Endodermal cell (in vitro differentiated cells): ENCODE measurements around the gene TMSB4X. TPM values are rescaled to one million over a fixed set of nuclear protein-coding genes. Genes with fewer than 3 reads are reported as not detected.

ENCODE experiments used
- DNase-seq: peaks from one replicate; pipeline ENCODE4 v3.0.0-alpha.2; 2017
- H3K27ac ChIP-seq: 2 replicates; pipeline ENCODE4 v1.5.1; 2013; ENCODE audit warnings: mild to moderate bottlenecking, low read depth, low read length, moderate library complexity
- H3K27me3 ChIP-seq: 2 replicates; pipeline ENCODE4 v1.6.1; 2013; ENCODE audit warnings: mild to moderate bottlenecking, low read length, moderate library complexity; ENCODE audit not compliant: insufficient read depth, control insufficient read depth, poor library complexity, severe bottlenecking
- H3K36me3 ChIP-seq: 2 replicates; pipeline ENCODE4 v1.7.0; 2013; ENCODE audit warnings: mild to moderate bottlenecking, low read length, moderate library complexity; ENCODE audit not compliant: control insufficient read depth, insufficient read depth
- H3K4me1 ChIP-seq: one replicate; pipeline ENCODE4 v1.7.0; 2013; ENCODE audit warnings: low read length; ENCODE audit not compliant: control insufficient read depth, insufficient read depth
- H3K4me3 ChIP-seq: 2 replicates; pipeline ENCODE4 v1.5.1; 2013; ENCODE audit warnings: mild to moderate bottlenecking, low read length, moderate library complexity
- H3K9ac ChIP-seq: 2 replicates; pipeline ENCODE4 v1.6.1; 2013; ENCODE audit warnings: mild to moderate bottlenecking, low read length, moderate library complexity; ENCODE audit not compliant: poor library complexity, severe bottlenecking; ENCODE audit errors: extremely low read depth
- H3K9me3 ChIP-seq: 2 replicates; pipeline ENCODE4 v1.6.1; 2013; ENCODE audit warnings: mild to moderate bottlenecking, low read length, moderate library complexity; ENCODE audit not compliant: control insufficient read depth
- H3K27ac Mint-ChIP-seq: 2 replicates; pipeline ENCODE4 v1.8.0; 2020; ENCODE audit warnings: mixed read lengths
- H3K27me3 Mint-ChIP-seq: 2 replicates; pipeline ENCODE4 v1.8.0; 2021; ENCODE audit warnings: mild to moderate bottlenecking, mixed read lengths; ENCODE audit not compliant: insufficient read depth
- H3K36me3 Mint-ChIP-seq: 2 replicates; pipeline ENCODE4 v1.8.0; 2020; ENCODE audit warnings: low read depth, mixed read lengths
- H3K4me1 Mint-ChIP-seq: 2 replicates; pipeline ENCODE4 v1.8.0; 2020; ENCODE audit warnings: mixed read lengths
- H3K4me3 Mint-ChIP-seq: 2 replicates; pipeline ENCODE4 v1.8.0; 2020; ENCODE audit warnings: mild to moderate bottlenecking, moderate library complexity, mixed read lengths
- H3K9me3 Mint-ChIP-seq: 2 replicates; pipeline ENCODE4 v1.8.0; 2020; ENCODE audit warnings: mild to moderate bottlenecking, mixed read lengths
- CTCF ChIP-seq: fragments of 200-600 bp; sonication (generic); conservative IDR thresholded peaks from 2 replicates; pipeline ENCODE4 v1.5.0; 2021; ENCODE audit warnings: antibody characterized with exemption, mild to moderate bottlenecking
- WGBS, 2 experiments: methylation state at CpG; one replicate each; pipeline versions ENCODE4 v1.1.5 to v1.1.7; 2013; ENCODE audit warnings: missing lambda C conversion rate in 2 of 2, mixed read lengths in 1 of 2; ENCODE audit not compliant: insufficient coverage in 1 of 2, insufficient read length in 1 of 2; 5-methylcytosine and 5-hydroxymethylcytosine counted together
- total RNA-seq, 2 donors: library from RNA; stranded (reverse); fragmentation: NEBNext Ultra II Directional in 1 of 2; extraction: Animal tissue kit (Norgen Biotek cat#: 25700) in 1 of 2; gene quantifications; 2 replicates in 1 of 2; 3 replicates in 1 of 2; pipeline ENCODE4 v1.2.1, GENCODE V29; 2021

The TMSB4X gene
- total RNA-seq, 2 donors from 2014 or later: 1,539 to 2,456 TPM

DNA sequence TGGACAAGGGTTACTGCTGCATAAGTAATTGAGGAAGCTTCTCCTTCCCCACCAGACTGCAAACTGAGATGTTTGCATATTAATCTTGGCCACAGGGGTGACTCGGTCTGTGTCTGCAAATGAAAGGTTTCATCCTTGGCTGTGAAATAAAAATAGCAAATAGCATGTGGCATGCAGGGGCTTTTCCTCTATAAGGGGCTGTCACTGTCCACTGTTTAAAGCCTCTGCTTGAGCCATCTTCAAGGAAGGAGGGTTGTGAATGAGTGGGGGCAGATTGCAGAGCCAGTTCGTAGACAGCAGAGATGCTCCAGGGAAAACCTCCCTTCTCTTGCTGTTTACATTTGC is 33.3 kb downstream of the TMSB4X start:
- H3K27ac Mint-ChIP-seq: no peak overlapping the region
- 69% methylated on average over 2 of the region's 2 CpGs; no CpG with 5 or more reads in 1 of the 2 experiments for WGBS, 2 experiments

GRCh38 chrX:13008851-13009250 is 33.9 kb downstream of the TMSB4X start:
- 92 to 100% methylated on average over 1 to 2 of the region's 3 CpGs for WGBS, 2 experiments
- TF ChIP-seq CTCF: no peak

More for the DNA sequence above, 33.3 kb downstream of the TMSB4X start:
- Mint-ChIP-seq H3K36me3 (no peaks in the 10 kb centered on the region), H3K27me3 (no peaks in the 10 kb centered on the region), H3K9me3 (peaks cover 51% of the 10 kb centered on the region), H3K4me1 (peaks cover 10% of the 10 kb centered on the region), H3K4me3 (no peak overlapping the region)
- H3K27ac ChIP-seq: no peak overlapping the region
- no peak for DNase-seq
- no peak overlapping the region for H3K4me3 ChIP-seq
- TF ChIP-seq CTCF: no peak
- no peaks in the 10 kb centered on the region for H3K36me3 ChIP-seq
- no peak overlapping the region for H3K9ac ChIP-seq
- no peaks in the 10 kb centered on the region for H3K27me3 ChIP-seq
- H3K4me1 ChIP-seq: no peaks in the 10 kb centered on the region
- H3K9me3 ChIP-seq: no peaks in the 10 kb centered on the region

DNA sequence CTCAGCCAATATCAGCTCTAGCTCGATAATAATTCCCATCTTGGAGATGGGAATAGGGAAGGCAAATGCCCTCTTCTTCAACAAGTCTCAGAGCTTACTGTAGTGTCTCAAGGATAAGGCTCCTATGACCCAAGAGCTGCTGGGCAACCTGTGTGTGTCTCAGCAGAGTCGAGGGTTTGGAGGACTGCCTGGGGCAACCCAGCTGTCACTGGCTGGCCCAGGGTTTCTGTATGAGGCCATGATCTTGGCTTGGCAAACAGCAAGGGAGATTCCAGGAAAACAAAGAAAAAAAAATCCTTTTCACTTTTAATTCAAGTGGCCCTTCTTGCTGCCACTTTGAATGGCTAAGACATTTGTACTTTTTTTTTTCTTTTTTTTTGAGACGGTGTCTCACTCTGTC is 34.4 kb downstream of the TMSB4X start:
- Histone ChIP-seq H3K9me3 (no peaks in the 10 kb centered on the region), H3K9ac (no peak overlapping the region), H3K27me3 (no peaks in the 10 kb centered on the region), H3K36me3 (no peaks in the 10 kb centered on the region), H3K4me3 (no peak overlapping the region), H3K27ac (no peak overlapping the region), H3K4me1 (no peaks in the 10 kb centered on the region)
- no peaks in the 10 kb centered on the region for H3K27me3 Mint-ChIP-seq
- no peak for TF ChIP-seq CTCF
- no peak overlapping the region for H3K27ac Mint-ChIP-seq
- H3K9me3 Mint-ChIP-seq: peaks cover 48% of the 10 kb centered on the region
- H3K4me3 Mint-ChIP-seq: no peak overlapping the region
- H3K36me3 Mint-ChIP-seq: no peaks in the 10 kb centered on the region
- peaks cover 17% of the 10 kb centered on the region for H3K4me1 Mint-ChIP-seq
- DNase-seq: no peak
- 91 to 100% methylated on average over 1 to 3 of the region's 3 CpGs for WGBS, 2 experiments

More at GRCh38 chrX:13008851-13009250, 33.9 kb downstream of the TMSB4X start:
- no peak for DNase-seq
- H3K27ac Mint-ChIP-seq: no peak overlapping the region
- no peak overlapping the region for H3K4me3 ChIP-seq
- H3K9ac ChIP-seq: no peak overlapping the region
- H3K4me1 ChIP-seq: no peaks in the 10 kb centered on the region
- H3K36me3 ChIP-seq: no peaks in the 10 kb centered on the region
- no peaks in the 10 kb centered on the region for H3K9me3 ChIP-seq
- no peak overlapping the region for H3K27ac ChIP-seq
- H3K27me3 Mint-ChIP-seq: no peaks in the 10 kb centered on the region
- H3K9me3 Mint-ChIP-seq: peaks cover 48% of the 10 kb centered on the region
- no peaks in the 10 kb centered on the region for H3K27me3 ChIP-seq
- H3K4me3 Mint-ChIP-seq: no peak overlapping the region
- peaks cover 14% of the 10 kb centered on the region for H3K4me1 Mint-ChIP-seq
- no peaks in the 10 kb centered on the region for H3K36me3 Mint-ChIP-seq
